GM21737 (cell line): ENCODE results near the gene TTC4.

Experiments used
- ATAC-seq: cut with Tn5 transposase; IDR thresholded peaks from one replicate; pipeline ENCODE4 v1.9.1; 2021; ENCODE audit warnings: mild to moderate bottlenecking, moderate library complexity; ENCODE audit not compliant: unreplicated experiment

Gene TTC4

DNA sequence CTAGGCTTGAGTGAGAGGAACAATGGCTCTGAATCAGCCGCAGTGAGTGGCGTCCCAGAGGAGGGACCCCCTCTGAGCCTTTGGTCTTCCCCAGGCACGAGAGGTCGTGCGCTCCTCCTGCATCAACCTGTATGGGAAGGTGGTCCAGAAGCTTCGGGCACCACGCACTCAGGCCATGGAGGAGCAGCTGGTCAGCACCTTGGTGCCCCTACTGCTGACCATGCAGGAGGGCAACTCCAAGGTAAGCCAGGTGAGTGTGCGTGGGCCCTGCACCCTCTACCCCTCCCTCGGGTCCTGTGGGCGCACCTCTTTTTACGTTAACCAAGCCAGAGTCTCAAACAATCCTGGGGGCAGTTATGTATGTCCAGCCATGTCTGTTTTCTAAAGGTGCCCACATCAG, 13.7 kb upstream of the TTC4 start:
- no peak for ATAC-seq

GRCh38 chr1:54703471-54703870, 12.2 kb upstream of the TTC4 start:
- ATAC-seq = no peak

DNA sequence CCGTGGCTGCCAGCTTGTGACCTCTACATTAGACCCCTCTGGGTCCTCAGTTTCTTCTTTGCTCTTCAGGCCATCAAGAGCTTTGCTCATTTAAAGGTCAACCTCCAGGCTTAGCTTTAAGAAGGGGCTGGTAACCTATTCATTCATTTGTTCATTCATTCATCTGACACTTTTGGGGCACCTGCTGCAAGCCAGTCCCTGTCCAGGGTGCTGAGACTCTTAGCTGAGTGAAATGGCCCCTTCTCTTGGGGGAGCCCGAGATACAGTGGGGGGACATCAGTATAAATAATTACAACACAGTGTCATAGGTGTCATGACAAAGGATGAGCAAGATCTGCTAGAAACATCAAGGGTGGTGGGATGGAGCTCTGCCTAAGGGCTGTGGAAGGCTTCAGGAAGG, 10.5 kb upstream of the TTC4 start:
- no peak for ATAC-seq

- ATAC-seq = no peak
Observed at GRCh38 chr1:54706419-54706818, 9.2 kb upstream of the TTC4 start.

DNA sequence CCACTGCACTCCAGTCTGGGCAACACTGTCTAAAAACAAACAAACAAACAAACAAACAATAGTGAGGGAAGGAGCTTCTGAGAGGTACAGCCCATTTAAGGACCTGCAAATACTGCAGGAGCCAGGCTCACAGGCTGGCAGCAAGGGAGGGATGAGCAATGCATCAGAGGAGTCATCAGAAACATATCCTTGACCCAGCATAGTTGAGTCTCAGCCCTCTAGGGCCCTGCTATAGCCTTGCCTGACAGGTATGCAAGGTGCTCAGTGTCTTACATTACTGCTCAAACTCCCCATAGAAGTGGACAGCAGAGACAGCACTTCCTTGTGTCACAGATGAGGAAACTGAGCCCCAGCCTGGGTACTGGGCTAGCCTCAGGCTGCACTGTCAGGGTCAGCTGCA, 7.3 kb upstream of the TTC4 start:
- ATAC-seq = no peak

GRCh38 chr1:54709547-54710292, 5.9 kb upstream of the TTC4 start:
- no peak for ATAC-seq

- ATAC-seq = no peak
Observed at GRCh38 chr1:54710434-54710833, 5.2 kb upstream of the TTC4 start.

DNA sequence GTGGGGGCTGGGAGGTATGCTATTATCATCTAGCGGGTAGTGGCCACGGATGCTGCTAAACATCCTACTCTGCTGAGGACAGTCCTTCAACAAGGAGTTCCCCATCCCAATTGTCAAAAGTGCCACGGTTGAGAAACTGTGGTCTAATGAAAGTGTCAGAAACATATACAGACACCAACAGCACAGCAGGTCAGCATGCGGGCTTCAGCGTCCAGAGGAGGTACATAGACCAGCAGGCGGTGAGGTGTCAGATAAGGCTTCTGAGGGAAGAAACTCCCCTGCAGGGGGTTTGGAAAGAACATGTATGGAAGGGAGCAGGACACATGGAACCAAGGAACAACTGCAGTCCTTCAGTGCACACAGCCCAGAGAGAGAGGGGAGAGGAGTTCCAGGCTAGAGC, 4.8 kb upstream of the TTC4 start:
- ATAC-seq = no peak

GRCh38 chr1:54711536-54711935, 4.1 kb upstream of the TTC4 start:
- no peak for ATAC-seq

DNA sequence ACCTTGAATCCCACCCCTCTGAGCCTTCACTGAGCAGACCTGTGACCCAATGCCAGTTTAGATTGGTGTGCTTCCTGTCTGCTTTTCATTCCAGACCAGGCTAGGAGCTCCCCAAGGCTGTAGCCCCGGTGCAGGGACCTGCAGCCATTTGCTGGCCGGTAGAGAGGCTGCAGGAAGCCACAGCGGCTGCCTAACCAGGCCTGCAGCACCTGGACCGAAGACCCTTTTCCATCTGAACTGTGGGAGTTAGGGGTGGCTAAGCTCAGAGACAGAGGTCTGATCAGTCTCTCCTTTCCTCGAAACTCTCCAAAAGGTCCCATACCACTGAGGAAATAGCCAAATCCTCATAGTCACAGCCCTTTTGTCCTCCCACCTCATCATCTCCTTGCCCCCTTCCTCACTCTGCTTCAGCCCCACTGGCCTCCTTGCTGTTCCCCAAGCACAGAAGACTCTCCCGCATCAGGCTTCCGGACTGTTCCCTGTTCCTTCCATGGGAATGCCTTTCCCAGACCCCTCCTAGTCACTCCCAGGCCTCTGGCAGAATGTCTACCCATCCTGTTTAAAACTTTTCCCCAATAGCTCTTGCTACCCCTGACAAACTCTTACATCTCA, 674 bp upstream of the TTC4 start:
- ATAC-seq = no peak

DNA sequence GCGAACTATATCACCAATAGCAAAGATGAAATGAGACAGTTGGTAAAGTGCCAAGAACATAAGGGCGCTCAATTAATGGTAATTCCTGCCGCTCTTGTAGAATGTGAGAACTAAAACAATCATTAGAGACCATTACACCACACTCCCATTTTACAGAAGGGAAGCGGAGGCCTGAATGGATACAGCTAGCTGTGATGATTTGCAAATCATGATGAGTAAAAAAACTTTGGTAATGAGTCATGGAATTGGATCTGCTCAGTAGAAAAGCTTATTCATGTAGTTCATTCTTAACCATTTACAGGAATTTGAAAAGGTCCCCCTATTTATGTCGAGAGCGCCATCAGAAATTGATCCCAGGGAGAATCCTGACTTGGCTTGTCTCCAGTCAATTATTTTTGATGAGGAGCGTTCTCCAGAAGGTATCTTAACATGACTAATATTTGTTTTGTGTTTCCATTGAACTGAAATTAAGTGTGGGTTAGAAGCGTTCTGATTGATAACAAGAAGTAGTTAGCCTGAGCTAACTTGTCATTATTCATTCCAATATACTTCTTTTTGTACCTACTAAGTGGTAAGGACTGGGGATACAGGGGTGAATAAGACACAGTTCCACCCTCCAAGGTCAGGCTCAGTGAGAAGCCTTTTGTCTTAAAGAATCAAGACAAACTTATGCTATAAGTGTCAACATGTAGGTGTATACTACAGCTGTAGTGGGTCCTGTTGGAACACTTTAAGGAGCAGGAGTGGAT, 812 bp downstream of the TTC4 start:
- no peak for ATAC-seq

DNA sequence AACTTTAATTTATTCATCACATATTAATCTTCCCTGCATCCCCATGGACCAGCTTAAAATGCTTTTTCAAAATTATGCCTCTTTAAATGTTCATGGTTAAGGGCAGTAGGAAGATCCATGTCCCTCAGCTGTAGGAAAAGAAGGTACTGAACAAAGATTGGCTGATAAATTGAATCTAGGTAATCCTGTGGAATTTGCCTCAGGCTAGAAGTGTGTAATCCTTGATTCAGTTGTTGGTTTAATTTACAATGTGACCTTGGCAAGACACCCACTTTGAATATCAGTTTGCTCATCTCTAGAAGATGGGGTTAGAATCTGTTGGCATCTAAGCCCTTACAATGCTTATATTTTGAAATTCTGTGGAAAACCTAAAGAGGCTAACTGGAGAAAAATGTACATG, 6.1 kb downstream of the TTC4 start:
- ATAC-seq = no peak

DNA sequence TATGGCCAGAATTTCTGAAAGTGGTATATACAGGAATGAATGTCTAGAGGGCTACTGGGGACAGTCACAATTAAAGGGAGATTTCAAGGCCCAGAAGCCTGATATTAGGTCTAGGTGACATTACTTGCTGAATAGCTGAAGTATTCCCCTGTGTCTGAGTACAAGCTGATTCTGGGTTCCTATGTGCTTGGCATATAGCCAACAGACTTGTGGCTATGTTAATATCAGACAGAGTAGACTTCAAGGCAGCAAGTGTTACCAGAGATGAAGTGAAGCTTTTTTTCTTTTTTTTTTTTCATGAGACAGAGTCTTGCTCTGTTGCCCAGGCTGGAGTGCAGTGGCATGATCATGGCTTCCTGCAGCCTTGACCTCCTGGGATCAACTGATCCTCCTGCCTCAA, 8.3 kb downstream of the TTC4 start:
- ATAC-seq = no peak

DNA sequence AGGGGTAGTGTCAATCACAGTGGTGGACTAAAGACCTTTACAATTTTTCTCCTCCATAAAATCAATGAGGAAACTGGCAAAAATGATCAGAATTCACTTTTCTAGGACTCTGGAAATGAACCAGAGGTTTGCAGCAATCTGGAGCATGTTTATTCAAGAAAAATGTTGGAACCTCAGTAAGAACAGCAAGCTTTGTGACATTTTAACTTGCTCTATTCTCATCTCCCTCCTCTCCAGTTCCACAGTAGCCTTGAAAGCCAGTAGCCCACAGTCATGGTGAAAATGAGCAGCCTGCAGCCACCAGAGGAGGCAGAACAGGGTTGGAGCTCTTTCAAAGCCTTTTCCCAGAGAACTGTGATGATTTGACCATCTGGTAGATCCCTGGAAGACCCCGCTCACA, 9.1 kb downstream of the TTC4 start:
- no peak for ATAC-seq

- no peak for ATAC-seq
Observed at GRCh38 chr1:54728027-54728426, 12.4 kb downstream of the TTC4 start.

DNA sequence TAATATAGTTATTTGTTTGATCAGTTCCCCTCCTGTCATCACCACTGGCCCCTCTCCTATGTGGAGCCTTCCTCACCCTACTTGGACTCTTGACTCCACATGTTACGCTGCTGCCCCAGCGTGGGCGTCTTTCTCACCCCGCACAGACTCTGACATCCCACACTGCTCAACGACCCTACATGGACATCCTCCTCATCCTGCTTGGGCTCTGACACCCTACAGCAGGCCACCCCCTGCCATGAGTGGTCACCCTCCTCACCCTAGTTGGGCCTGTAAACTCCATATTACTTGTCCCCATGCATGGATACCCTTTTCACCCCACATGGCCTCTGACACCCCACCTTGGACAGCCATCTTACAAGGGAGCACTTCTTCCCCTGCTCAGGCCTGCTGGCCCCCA, 21.0 kb downstream of the TTC4 start:
- ATAC-seq = no peak

DNA sequence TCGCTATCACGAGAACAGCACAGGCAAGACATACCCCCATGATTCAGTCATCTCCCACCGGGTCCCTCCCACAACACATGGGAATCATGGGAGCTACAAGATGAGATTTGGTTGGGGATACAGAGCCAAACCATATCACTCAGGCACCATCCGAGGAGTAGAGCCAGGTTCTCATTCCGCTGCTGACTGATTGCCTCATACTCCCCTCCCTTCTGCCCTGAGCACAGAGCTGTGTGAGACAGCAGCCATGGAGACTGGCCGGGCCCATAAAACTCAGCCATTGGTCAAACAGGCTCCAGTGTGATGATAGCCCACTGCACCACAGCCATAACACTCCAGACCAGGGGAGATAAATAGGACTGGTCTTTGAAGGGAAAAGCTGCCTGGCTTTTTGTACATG, 22.6 kb downstream of the TTC4 start:
- no peak for ATAC-seq

DNA sequence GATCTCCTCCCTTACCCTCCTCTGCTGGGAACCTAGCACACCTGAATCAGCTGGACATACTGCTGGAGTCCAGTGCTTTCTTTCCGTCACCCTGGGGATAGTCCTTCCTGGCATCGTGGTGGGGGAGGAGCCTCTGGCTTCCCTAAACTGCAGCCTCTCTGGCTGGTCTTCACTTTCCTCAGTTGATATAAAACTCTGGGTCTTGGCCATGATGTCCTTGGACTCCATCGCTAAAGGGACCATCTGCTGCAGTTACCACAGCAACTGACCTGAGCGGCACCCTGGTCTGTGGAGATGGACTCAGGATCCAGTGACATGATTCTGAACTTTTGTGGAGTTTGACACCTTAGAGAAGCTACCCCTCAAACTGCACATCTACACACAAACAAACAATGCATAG, 25.9 kb downstream of the TTC4 start:
- ATAC-seq = no peak

DNA sequence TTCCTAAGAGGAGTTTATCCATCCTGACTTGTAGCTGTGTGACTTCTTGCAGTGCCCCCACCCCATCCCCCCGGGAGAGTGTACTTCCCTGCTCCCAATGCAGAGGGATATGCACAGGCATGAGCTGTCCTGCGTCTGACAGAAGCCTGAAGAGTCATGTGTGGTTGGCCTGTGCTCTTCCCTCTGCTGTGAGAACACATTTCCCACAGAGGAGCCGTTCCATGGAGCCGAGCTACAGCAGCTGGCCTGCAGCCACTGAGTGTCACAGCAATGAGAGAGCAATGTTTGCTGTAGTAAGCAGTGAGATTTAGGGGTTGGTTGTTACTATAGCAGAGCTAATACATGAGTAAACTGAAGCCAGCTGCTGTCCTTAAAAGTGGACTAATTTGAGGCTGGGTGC, 26.6 kb downstream of the TTC4 start:
- ATAC-seq = no peak

DNA sequence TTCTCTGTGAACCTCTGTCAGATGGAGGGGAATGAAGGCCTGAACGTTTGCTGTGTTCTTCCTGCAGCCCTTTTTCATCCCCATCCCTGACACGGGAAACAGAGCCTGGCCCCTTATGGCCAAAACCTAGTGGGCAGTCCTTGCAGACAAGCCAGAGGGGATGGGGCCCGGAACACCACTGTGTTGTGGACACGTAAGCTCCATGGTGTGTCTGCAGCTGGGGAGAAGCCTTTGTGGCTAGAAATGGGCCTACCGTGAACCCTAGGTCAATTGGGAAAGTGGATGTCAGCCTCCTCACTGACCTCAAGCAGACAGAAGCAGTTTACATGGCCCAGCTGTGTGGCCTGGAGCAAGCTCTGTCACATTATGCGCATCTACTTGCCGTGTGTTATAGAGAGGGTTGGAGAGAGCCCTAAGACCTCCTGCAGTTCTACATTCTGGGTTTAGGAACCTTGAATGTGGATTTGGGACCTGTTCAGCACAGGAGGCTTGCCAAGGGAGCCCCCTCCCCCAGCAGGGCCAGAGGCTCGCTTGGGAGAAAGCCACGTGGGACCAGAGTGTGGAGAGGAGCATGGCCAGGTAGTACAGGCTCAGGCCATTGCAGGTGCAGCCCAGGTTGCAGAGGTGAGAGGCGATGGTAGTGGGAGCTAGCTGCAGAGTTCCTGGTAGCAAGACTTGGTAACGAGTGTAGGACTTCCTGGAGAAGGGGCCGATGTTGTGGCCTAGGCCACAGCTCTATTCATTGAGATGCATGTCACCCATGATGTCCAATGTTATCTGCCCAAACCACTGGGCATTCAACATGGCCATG, 28.0 kb downstream of the TTC4 start:
- no peak for ATAC-seq

GRCh38 chr1:54744696-54745095, 29.0 kb downstream of the TTC4 start:
- ATAC-seq = no peak
